Liver (tissue), 9 donors: ENCODE results near the gene SCG3. TPM values are rescaled to one million over a fixed set of nuclear protein-coding genes. Genes with fewer than 3 reads are reported as not detected.

Experiments used
- DNase-seq: peaks from one replicate; pipeline ENCODE4 v3.0.0-alpha.2; 2017; ENCODE audit warnings: low spot score
- H3K27ac ChIP-seq, 2 donors: one replicate each; pipeline ENCODE4 v1.7.0; 2013; ENCODE audit warnings: inconsistent platforms in 2 of 2, low read length in 2 of 2, control low read depth in 1 of 2, low read depth in 1 of 2, mild to moderate bottlenecking in 1 of 2
- H3K27me3 ChIP-seq, 4 donors: one replicate each; pipeline versions ENCODE4 v1.6.1 to v1.7.0; 2013; ENCODE audit warnings: low read length in 3 of 4, inconsistent platforms in 1 of 4, mild to moderate bottlenecking in 1 of 4, moderate library complexity in 1 of 4; ENCODE audit not compliant: control insufficient read depth in 4 of 4, insufficient read depth in 4 of 4
- H3K36me3 ChIP-seq, 4 donors: one replicate each; pipeline versions ENCODE4 v1.6.1 to v1.7.0; 2013; ENCODE audit warnings: low read length in 3 of 4, mild to moderate bottlenecking in 3 of 4, low read depth in 1 of 4, moderate library complexity in 1 of 4; ENCODE audit not compliant: control insufficient read depth in 4 of 4, insufficient read depth in 3 of 4
- H3K4me1 ChIP-seq, 4 donors: one replicate each; pipeline versions ENCODE4 v1.6.1 to v1.7.0; 2013; ENCODE audit warnings: low read length in 3 of 4, mild to moderate bottlenecking in 3 of 4, moderate library complexity in 1 of 4; ENCODE audit not compliant: control insufficient read depth in 4 of 4, insufficient read depth in 4 of 4
- H3K4me3 ChIP-seq, 3 donors: one replicate each; pipeline versions ENCODE4 v1.6.1 to v1.7.0; 2013; ENCODE audit warnings: low read length in 3 of 3, control low read depth in 1 of 3, low read depth in 1 of 3, mild to moderate bottlenecking in 1 of 3
- H3K9ac ChIP-seq, 2 donors: one replicate each; pipeline ENCODE4 v1.7.0; 2013; ENCODE audit warnings: low read length in 2 of 2, mild to moderate bottlenecking in 2 of 2, moderate library complexity in 2 of 2, control low read depth in 1 of 2, low read depth in 1 of 2
- H3K9me3 ChIP-seq, 4 donors: one replicate each; pipeline versions ENCODE4 v1.6.1 to v1.7.0; 2013; ENCODE audit warnings: low read length in 3 of 4; ENCODE audit not compliant: control insufficient read depth in 4 of 4
- ATF3 ChIP-seq: IDR thresholded peaks from 2 replicates; pipeline ENCODE4 v1.6.1; 2016; ENCODE audit warnings: antibody characterized with exemption
- EGR1 ChIP-seq, 2 donors: IDR thresholded peaks; 2 replicates each; pipeline ENCODE4 v1.6.1; 2016 to 2018; ENCODE audit warnings: antibody characterized with exemption in 2 of 2, low read depth in 2 of 2
- FOXA1 ChIP-seq: IDR thresholded peaks from 2 replicates; pipeline ENCODE4 v1.6.1; 2016; ENCODE audit warnings: antibody characterized with exemption
- FOXA2 ChIP-seq: IDR thresholded peaks from 2 replicates; pipeline ENCODE4 v1.6.1; 2016; ENCODE audit warnings: antibody characterized with exemption
- GABPA ChIP-seq, 2 donors: IDR thresholded peaks in 1 of 2; conservative IDR thresholded peaks in 1 of 2; 2 replicates each; pipeline ENCODE4 v1.6.1; 2016; ENCODE audit warnings: antibody characterized with exemption in 2 of 2, mild to moderate bottlenecking in 1 of 2, moderate library complexity in 1 of 2
- HNF4A ChIP-seq, 2 donors: conservative IDR thresholded peaks; 2 replicates each; pipeline ENCODE4 v1.6.1; 2016; ENCODE audit warnings: antibody characterized with exemption in 2 of 2, mild to moderate bottlenecking in 2 of 2
- HNF4G ChIP-seq: IDR thresholded peaks from 2 replicates; pipeline ENCODE4 v1.6.1; 2016; ENCODE audit warnings: antibody characterized with exemption
- JUND ChIP-seq, 2 donors: IDR thresholded peaks; 2 replicates each; pipeline ENCODE4 v1.6.1; 2016; ENCODE audit warnings: antibody characterized with exemption in 2 of 2
- MAX ChIP-seq: IDR thresholded peaks from 2 replicates; pipeline ENCODE4 v1.6.1; 2016; ENCODE audit warnings: antibody characterized with exemption
- NR2F2 ChIP-seq: IDR thresholded peaks from 2 replicates; pipeline ENCODE4 v1.6.1; 2016; ENCODE audit warnings: antibody characterized with exemption
- RAD21 ChIP-seq, 2 donors: IDR thresholded peaks; 2 replicates each; pipeline ENCODE4 v1.6.1; 2016; ENCODE audit warnings: antibody characterized with exemption in 2 of 2, mild to moderate bottlenecking in 2 of 2
- RXRA ChIP-seq, 2 donors: IDR thresholded peaks; 2 replicates each; pipeline ENCODE4 v1.6.1; 2017 to 2018; ENCODE audit warnings: antibody characterized with exemption in 2 of 2, mild to moderate bottlenecking in 1 of 2
- SP1 ChIP-seq: IDR thresholded peaks from 2 replicates; pipeline ENCODE4 v1.6.1; 2018; ENCODE audit warnings: antibody characterized with exemption, mild to moderate bottlenecking
- TAF1 ChIP-seq: conservative IDR thresholded peaks from 2 replicates; pipeline ENCODE4 v1.6.1; 2016; ENCODE audit warnings: antibody characterized with exemption, mild to moderate bottlenecking
- ZBTB33 ChIP-seq: IDR thresholded peaks from 2 replicates; pipeline ENCODE4 v1.6.1; 2016; ENCODE audit warnings: antibody characterized with exemption
- WGBS: extraction: QIAGEN DNeasy Blood & Tissue Kit; methylation state at CpG from one replicate; pipeline ENCODE4 v1.1.7; 2013; 5-methylcytosine and 5-hydroxymethylcytosine counted together
- polyA plus RNA-seq, 2 donors: library from polyadenylated mRNA; stranded (reverse) in 1 of 2; unstranded in 1 of 2; fragments of 200-250 nt in 1 of 2; fragments of >200 nt in 1 of 2; fragmentation: Nextera tagmentation in 1 of 2; extraction: Ambion mirVana in 1 of 2; gene quantifications; one replicate each; pipeline versions ENCODE4 v1.2.1 to v1.2.3, GENCODE V29; 2013 to 2015
- total RNA-seq, 2 donors: library from RNA; depleted of rRNA; stranded (reverse); fragments of >200 nt; gene quantifications; one replicate each; pipeline ENCODE4 v1.2.3, GENCODE V29; 2014
- TF ChIP-seq, protein P1 (sequence below): IDR thresholded peaks from 2 replicates; pipeline ENCODE4 v1.6.1; 2016; ENCODE audit warnings: antibody characterized with exemption, mild to moderate bottlenecking
- donor health status: healthy.
- donor health status: healthy.
- donor health status: healthy.
- donor health status: healthy.
- donor health status: healthy.

SCG3 gene
- total and polyA plus RNA-seq, 4 donors = under 0.01 to 0.05 (median 0.01) TPM; not detected in 1

DNA sequence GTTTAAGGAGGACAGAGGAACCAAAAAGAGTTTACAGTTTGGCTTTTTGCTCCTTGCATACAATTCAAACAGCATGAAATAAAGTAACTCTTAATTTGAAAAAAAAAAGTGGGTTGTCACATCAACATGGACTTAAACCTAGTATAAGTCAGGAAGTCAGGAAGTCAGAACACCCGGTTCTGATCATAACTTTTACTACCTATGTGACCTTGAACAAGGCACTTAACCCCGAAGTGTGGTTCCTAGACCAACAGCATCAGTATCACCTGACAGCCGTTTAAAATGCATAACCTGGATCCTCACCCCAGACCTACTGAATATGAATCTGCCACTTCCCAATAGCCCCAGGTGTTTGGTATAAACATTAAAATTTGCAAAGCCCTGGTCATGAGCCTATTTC, 37.4 kb downstream of the SCG3 start (continued):
- TF ChIP-seq, protein P1, sequence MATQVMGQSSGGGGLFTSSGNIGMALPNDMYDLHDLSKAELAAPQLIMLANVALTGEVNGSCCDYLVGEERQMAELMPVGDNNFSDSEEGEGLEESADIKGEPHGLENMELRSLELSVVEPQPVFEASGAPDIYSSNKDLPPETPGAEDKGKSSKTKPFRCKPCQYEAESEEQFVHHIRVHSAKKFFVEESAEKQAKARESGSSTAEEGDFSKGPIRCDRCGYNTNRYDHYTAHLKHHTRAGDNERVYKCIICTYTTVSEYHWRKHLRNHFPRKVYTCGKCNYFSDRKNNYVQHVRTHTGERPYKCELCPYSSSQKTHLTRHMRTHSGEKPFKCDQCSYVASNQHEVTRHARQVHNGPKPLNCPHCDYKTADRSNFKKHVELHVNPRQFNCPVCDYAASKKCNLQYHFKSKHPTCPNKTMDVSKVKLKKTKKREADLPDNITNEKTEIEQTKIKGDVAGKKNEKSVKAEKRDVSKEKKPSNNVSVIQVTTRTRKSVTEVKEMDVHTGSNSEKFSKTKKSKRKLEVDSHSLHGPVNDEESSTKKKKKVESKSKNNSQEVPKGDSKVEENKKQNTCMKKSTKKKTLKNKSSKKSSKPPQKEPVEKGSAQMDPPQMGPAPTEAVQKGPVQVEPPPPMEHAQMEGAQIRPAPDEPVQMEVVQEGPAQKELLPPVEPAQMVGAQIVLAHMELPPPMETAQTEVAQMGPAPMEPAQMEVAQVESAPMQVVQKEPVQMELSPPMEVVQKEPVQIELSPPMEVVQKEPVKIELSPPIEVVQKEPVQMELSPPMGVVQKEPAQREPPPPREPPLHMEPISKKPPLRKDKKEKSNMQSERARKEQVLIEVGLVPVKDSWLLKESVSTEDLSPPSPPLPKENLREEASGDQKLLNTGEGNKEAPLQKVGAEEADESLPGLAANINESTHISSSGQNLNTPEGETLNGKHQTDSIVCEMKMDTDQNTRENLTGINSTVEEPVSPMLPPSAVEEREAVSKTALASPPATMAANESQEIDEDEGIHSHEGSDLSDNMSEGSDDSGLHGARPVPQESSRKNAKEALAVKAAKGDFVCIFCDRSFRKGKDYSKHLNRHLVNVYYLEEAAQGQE = no peak
- no peak for TF ChIP-seq TAF1
- no peak for TF ChIP-seq HNF4G
- no peak for TF ChIP-seq JUND (IDR thresholded peaks at IDR 0.05)

DNA sequence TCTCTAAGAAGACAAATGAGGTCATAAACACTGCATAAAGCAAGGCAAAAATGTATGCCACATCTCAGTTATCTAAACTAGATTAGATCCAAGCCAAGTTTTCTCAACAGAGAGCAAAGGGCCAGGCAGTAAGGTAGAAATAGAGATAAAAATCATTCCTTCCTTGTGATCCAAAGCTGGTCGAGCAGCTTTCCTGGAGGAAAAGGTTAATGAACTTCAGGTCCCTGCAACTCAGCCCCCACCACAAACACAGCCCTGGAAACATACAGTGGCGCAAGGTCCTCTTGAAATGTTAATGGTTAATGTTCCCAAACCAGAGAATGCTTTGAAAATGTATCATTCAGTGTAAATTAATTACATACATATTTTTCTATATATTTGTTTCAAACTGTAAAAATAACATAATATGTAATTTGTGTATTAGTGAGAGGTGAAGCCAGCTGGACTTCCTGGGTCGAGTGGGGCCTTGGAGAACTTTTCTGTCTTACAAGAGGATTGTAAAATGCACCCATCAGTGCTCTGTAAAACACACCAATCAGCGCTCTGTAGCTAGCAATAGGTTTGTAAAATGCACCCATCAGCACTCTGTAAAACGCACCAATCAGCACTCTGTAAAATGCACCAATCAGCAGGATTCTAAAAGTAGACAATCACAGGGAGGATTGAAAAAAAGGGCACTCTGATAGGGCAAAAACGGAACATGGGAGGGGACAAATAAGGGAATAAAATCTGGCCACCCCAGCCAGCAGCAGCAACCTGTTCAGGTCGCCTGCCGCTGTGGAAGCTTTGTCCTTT, 39.1 kb downstream of the SCG3 start:
- Histone ChIP-seq H3K27ac (peak overlapping the region in 1 of 2 donors; percentile 52), H3K4me1 (peaks cover 0 to 7% (median 2%) of the 10 kb centered on the region in 4 donors), H3K4me3 (no peak overlapping the region), H3K27me3 (no peaks in the 10 kb centered on the region), H3K36me3 (peaks cover 0 to 9% (median 3%) of the 10 kb centered on the region in 4 donors), H3K9ac (no peak overlapping the region), H3K9me3 (no peaks in the 10 kb centered on the region)
- WGBS = 70% methylated on average over 8 of the region's 8 CpGs
- DNase-seq = no peak
- TF ChIP-seq EGR1 (IDR thresholded peaks at IDR 0.05; ENCODE audit: low read depth in 2 of 2) = no peak
- no peak for TF ChIP-seq NR2F2
- peak in 1 of 2 donors; percentile 45 for TF ChIP-seq JUND (IDR thresholded peaks at IDR 0.05)
- peak; percentile 80 for TF ChIP-seq SP1
- TF ChIP-seq HNF4A (conservative IDR thresholded peaks at IDR 0.05) = peak in 1 of 2 donors; percentile 70
- peak in 1 of 2 donors; percentile 9 for TF ChIP-seq RAD21 (IDR thresholded peaks at IDR 0.05)
- no peak for TF ChIP-seq ZBTB33
- peak; percentile 73 to 97 for TF ChIP-seq RXRA (IDR thresholded peaks at IDR 0.05)

DNA sequence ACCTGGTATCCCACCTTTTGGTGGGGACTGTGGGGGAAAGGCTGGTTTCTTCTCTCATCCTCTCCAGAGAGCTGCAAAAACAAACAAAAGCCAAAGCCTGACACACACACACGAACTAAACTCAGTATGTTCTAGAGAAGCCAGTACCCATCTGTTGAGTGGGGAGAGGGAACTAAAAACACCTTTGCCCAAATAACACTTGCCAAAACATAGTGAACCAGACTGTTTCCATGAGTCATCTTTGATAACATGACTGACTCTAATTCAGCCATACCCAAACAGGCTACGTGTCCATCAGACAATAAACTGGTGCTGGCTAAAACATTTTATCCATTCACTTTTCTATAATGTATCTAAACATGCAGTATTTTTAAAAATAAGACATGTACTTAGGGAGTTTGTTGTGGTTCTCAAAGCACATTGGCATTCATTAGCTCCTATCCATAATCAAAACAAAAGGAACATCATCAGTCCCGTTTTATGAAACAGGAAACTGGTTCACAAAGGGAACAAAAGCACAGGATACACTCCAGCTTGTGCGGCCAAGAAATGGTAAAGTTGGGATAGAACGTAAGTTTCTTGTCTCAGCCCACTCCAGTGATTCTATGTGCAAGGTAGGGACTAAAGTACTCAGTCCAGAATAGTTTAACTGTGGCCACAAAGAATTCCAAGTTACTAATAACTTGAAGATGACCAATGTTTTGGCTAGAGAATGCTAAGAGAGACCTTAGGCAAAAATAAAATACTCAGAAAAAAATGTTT, 40.1 kb downstream of the SCG3 start:
- TF ChIP-seq MAX (no peak), RAD21 (IDR thresholded peaks at IDR 0.05) (peak in 1 of 2 donors; percentile 3), FOXA1 (no peak), FOXA2 (no peak), NR2F2 (no peak), ZBTB33 (no peak), ATF3 (peak; percentile 30), GABPA (IDR thresholded peaks at IDR 0.05 in 1 of 2, conservative IDR thresholded peaks at IDR 0.05 in 1 of 2) (no peak), RXRA (IDR thresholded peaks at IDR 0.05) (no peak), SP1 (no peak), JUND (IDR thresholded peaks at IDR 0.05) (peak in 1 of 2 donors; percentile 40)
- 75% methylated on average over 5 of the region's 5 CpGs for WGBS
- H3K27ac ChIP-seq = peak overlapping the region in 1 of 2 donors; percentile 52

More for the DNA sequence above, 40.1 kb downstream of the SCG3 start:
- no peaks in the 10 kb centered on the region for H3K9me3 ChIP-seq
- no peaks in the 10 kb centered on the region for H3K27me3 ChIP-seq
- no peak overlapping the region for H3K9ac ChIP-seq
- H3K36me3 ChIP-seq = peaks cover 0 to 9% (median 3%) of the 10 kb centered on the region in 4 donors
- peaks cover 0 to 7% (median 2%) of the 10 kb centered on the region in 4 donors for H3K4me1 ChIP-seq
- H3K4me3 ChIP-seq = no peak overlapping the region
- DNase-seq = no peak
